ENCODE data around the gene CASP7.

The CASP7 gene

GRCh38 chr10:113712024-113712423 lies 32.3 kb downstream of the CASP7 start:
- H3K9me3 ChIP-seq (ENCODE audit: insufficient read depth, low read length) = no peaks in the 10 kb centered on the region
- H3K9ac ChIP-seq (ENCODE audit: low read length) = no peak overlapping the region
- no peaks in the 10 kb centered on the region for H3K27me3 ChIP-seq (ENCODE audit: low read length)
- no peaks in the 10 kb centered on the region for H3K9me2 ChIP-seq (replicated peaks; ENCODE audit: insufficient read depth, low read length)
- no peak overlapping the region for H3K4me2 ChIP-seq (ENCODE audit: low read depth, low read length, poor library complexity, severe bottlenecking)
- no peaks in the 10 kb centered on the region for H3K79me2 ChIP-seq (ENCODE audit: insufficient read depth, low read length)
- no peaks in the 10 kb centered on the region for H3F3A ChIP-seq (ENCODE audit: insufficient read depth)
- H2AFZ ChIP-seq (ENCODE audit: low read depth, low read length, severe bottlenecking) = no peak overlapping the region
- H3K4me3 ChIP-seq (ENCODE audit: insufficient read depth, low read length, poor library complexity, severe bottlenecking) = no peak overlapping the region
- TF ChIP-seq CTCF (IDR thresholded peaks at IDR 0.05; ENCODE audit: insufficient read depth, low read length, poor library complexity, severe bottlenecking) (no peak), EZH2phosphoT487 (conservative IDR thresholded peaks at IDR 0.05; ENCODE audit: low read length) (no peak)
- no peak overlapping the region for H3K27ac ChIP-seq (ENCODE audit: low read depth, low read length)
- no peaks in the 10 kb centered on the region for H3K36me3 ChIP-seq (ENCODE audit: low read length)
- no peaks in the 10 kb centered on the region for H4K20me1 ChIP-seq (ENCODE audit: low read depth, low read length)

- no peak overlapping the region for H3K9ac ChIP-seq (ENCODE audit: low read length)
- no peaks in the 10 kb centered on the region for H3K27me3 ChIP-seq (ENCODE audit: low read length)
- no peak overlapping the region for H3K27ac ChIP-seq (ENCODE audit: low read depth, low read length)
- H3K4me3 ChIP-seq (ENCODE audit: insufficient read depth, low read length, poor library complexity, severe bottlenecking) = no peak overlapping the region
- no peaks in the 10 kb centered on the region for H3K36me3 ChIP-seq (ENCODE audit: low read length)
- TF ChIP-seq EZH2phosphoT487 (conservative IDR thresholded peaks at IDR 0.05; ENCODE audit: low read length) = no peak
- no peaks in the 10 kb centered on the region for H3K9me2 ChIP-seq (replicated peaks; ENCODE audit: insufficient read depth, low read length)
- H4K20me1 ChIP-seq (ENCODE audit: low read depth, low read length) = no peaks in the 10 kb centered on the region
- no peak overlapping the region for H3K4me2 ChIP-seq (ENCODE audit: low read depth, low read length, poor library complexity, severe bottlenecking)
- H3K79me2 ChIP-seq (ENCODE audit: insufficient read depth, low read length) = no peaks in the 10 kb centered on the region
- H3F3A ChIP-seq (ENCODE audit: insufficient read depth) = no peaks in the 10 kb centered on the region
- H2AFZ ChIP-seq (ENCODE audit: low read depth, low read length, severe bottlenecking) = no peak overlapping the region
- H3K9me3 ChIP-seq (ENCODE audit: insufficient read depth, low read length) = no peaks in the 10 kb centered on the region
These were observed 33.3 kb downstream of the CASP7 start for GRCh38 chr10:113712755-113713639.

GRCh38 chr10:113713640-113713982 lies 33.9 kb downstream of the CASP7 start:
- H3K79me2 ChIP-seq (ENCODE audit: insufficient read depth, low read length) = no peaks in the 10 kb centered on the region
- H3K4me2 ChIP-seq (ENCODE audit: low read depth, low read length, poor library complexity, severe bottlenecking) = no peak overlapping the region
- H3K9me3 ChIP-seq (ENCODE audit: insufficient read depth, low read length) = no peaks in the 10 kb centered on the region
- H4K20me1 ChIP-seq (ENCODE audit: low read depth, low read length) = no peaks in the 10 kb centered on the region
- no peak overlapping the region for H3K9ac ChIP-seq (ENCODE audit: low read length)
- no peak overlapping the region for H3K4me3 ChIP-seq (ENCODE audit: insufficient read depth, low read length, poor library complexity, severe bottlenecking)
- H2AFZ ChIP-seq (ENCODE audit: low read depth, low read length, severe bottlenecking) = no peak overlapping the region
- H3K27me3 ChIP-seq (ENCODE audit: low read length) = no peaks in the 10 kb centered on the region
- H3K27ac ChIP-seq (ENCODE audit: low read depth, low read length) = no peak overlapping the region
- no peaks in the 10 kb centered on the region for H3K9me2 ChIP-seq (replicated peaks; ENCODE audit: insufficient read depth, low read length)
- no peaks in the 10 kb centered on the region for H3F3A ChIP-seq (ENCODE audit: insufficient read depth)
- H3K36me3 ChIP-seq (ENCODE audit: low read length) = no peaks in the 10 kb centered on the region
- TF ChIP-seq EZH2phosphoT487 (conservative IDR thresholded peaks at IDR 0.05; ENCODE audit: low read length) = no peak

GRCh38 chr10:113716109-113716910 lies 36.6 kb downstream of the CASP7 start:
- H2AFZ ChIP-seq (ENCODE audit: low read depth, low read length, severe bottlenecking) = no peak overlapping the region
- no peak for TF ChIP-seq EZH2phosphoT487 (conservative IDR thresholded peaks at IDR 0.05; ENCODE audit: low read length)
- TF ChIP-seq CTCF (IDR thresholded peaks at IDR 0.05; ENCODE audit: insufficient read depth, low read length, poor library complexity, severe bottlenecking) = no peak
- no peak overlapping the region for H3K27ac ChIP-seq (ENCODE audit: low read depth, low read length)
- no peaks in the 10 kb centered on the region for H3F3A ChIP-seq (ENCODE audit: insufficient read depth)
- H4K20me1 ChIP-seq (ENCODE audit: low read depth, low read length) = no peaks in the 10 kb centered on the region
- no peak overlapping the region for H3K9ac ChIP-seq (ENCODE audit: low read length)
- H3K4me3 ChIP-seq (ENCODE audit: insufficient read depth, low read length, poor library complexity, severe bottlenecking) = no peak overlapping the region
- H3K79me2 ChIP-seq (ENCODE audit: insufficient read depth, low read length) = no peaks in the 10 kb centered on the region
- H3K27me3 ChIP-seq (ENCODE audit: low read length) = no peaks in the 10 kb centered on the region
- H3K36me3 ChIP-seq (ENCODE audit: low read length) = no peaks in the 10 kb centered on the region
- no peaks in the 10 kb centered on the region for H3K9me3 ChIP-seq (ENCODE audit: insufficient read depth, low read length)
- H3K4me2 ChIP-seq (ENCODE audit: low read depth, low read length, poor library complexity, severe bottlenecking) = no peak overlapping the region
- no peaks in the 10 kb centered on the region for H3K9me2 ChIP-seq (replicated peaks; ENCODE audit: insufficient read depth, low read length)

Measured in SU-DHL-6 (cell line).